ENCODE data around the gene DOCK2.

DNA sequence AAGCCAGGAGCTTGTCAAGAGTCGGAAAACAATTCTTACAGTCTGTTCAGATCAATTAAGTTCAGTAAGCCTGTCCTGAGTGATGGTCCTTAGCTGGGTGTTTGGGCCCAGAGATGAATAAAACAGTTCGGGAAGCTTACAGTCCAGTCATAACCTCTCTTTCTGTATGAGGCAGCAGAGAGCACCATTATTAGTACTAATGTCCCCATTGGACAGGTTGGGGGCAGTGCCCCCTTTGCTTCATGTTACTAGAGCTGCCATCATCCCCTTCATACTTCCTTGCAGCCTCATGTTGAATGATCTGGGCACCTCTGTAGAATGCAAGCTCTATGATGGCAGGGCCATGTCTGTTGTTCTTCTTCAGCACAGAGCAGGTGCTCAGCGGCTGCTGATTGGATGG is 9.8 kb downstream of the DOCK2 start:
- TF ChIP-seq, protein P1, sequence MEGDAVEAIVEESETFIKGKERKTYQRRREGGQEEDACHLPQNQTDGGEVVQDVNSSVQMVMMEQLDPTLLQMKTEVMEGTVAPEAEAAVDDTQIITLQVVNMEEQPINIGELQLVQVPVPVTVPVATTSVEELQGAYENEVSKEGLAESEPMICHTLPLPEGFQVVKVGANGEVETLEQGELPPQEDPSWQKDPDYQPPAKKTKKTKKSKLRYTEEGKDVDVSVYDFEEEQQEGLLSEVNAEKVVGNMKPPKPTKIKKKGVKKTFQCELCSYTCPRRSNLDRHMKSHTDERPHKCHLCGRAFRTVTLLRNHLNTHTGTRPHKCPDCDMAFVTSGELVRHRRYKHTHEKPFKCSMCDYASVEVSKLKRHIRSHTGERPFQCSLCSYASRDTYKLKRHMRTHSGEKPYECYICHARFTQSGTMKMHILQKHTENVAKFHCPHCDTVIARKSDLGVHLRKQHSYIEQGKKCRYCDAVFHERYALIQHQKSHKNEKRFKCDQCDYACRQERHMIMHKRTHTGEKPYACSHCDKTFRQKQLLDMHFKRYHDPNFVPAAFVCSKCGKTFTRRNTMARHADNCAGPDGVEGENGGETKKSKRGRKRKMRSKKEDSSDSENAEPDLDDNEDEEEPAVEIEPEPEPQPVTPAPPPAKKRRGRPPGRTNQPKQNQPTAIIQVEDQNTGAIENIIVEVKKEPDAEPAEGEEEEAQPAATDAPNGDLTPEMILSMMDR (IDR thresholded peaks at IDR 0.05) = no peak
- TF ChIP-seq POLR2A (IDR thresholded peaks at IDR 0.05) = no peak

Data from uterus (tissue), 2 donors.